HL-60 (cell line): ENCODE data around the gene NUSAP1.

Experiments used
- CTCF ChIP-seq: IDR thresholded peaks from one replicate; pipeline ENCODE4 v1.5.1; 2011; ENCODE audit warnings: low read length, control low read depth, inconsistent platforms; ENCODE audit not compliant: insufficient read depth
- GABPA ChIP-seq: IDR thresholded peaks from 2 replicates; pipeline ENCODE4 v1.6.1; 2012; ENCODE audit warnings: low read depth
- POLR2AphosphoS5 ChIP-seq: IDR thresholded peaks from 2 replicates; pipeline ENCODE4 v1.6.1; 2012; ENCODE audit warnings: low read depth
- SPI1 ChIP-seq: IDR thresholded peaks from 2 replicates; pipeline ENCODE4 v1.6.1; 2012; ENCODE audit warnings: low read depth, mild to moderate bottlenecking, borderline replicate concordance
- TF ChIP-seq, protein P1 (sequence below): IDR thresholded peaks from 2 replicates; pipeline ENCODE4 v1.6.1; 2012; ENCODE audit warnings: low read depth; ENCODE audit not compliant: insufficient replicate concordance

GRCh38 chr15:41341519-41341918, 8.8 kb downstream of the NUSAP1 start:
- TF ChIP-seq CTCF (no peak), POLR2AphosphoS5 (no peak), GABPA (no peak), SPI1 (no peak)
- TF ChIP-seq, protein P1, sequence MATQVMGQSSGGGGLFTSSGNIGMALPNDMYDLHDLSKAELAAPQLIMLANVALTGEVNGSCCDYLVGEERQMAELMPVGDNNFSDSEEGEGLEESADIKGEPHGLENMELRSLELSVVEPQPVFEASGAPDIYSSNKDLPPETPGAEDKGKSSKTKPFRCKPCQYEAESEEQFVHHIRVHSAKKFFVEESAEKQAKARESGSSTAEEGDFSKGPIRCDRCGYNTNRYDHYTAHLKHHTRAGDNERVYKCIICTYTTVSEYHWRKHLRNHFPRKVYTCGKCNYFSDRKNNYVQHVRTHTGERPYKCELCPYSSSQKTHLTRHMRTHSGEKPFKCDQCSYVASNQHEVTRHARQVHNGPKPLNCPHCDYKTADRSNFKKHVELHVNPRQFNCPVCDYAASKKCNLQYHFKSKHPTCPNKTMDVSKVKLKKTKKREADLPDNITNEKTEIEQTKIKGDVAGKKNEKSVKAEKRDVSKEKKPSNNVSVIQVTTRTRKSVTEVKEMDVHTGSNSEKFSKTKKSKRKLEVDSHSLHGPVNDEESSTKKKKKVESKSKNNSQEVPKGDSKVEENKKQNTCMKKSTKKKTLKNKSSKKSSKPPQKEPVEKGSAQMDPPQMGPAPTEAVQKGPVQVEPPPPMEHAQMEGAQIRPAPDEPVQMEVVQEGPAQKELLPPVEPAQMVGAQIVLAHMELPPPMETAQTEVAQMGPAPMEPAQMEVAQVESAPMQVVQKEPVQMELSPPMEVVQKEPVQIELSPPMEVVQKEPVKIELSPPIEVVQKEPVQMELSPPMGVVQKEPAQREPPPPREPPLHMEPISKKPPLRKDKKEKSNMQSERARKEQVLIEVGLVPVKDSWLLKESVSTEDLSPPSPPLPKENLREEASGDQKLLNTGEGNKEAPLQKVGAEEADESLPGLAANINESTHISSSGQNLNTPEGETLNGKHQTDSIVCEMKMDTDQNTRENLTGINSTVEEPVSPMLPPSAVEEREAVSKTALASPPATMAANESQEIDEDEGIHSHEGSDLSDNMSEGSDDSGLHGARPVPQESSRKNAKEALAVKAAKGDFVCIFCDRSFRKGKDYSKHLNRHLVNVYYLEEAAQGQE: no peak
